G401 (cell line): Measurements from ENCODE around the gene DIAPH2. TPM values are rescaled to one million over a fixed set of nuclear protein-coding genes. Genes with fewer than 3 reads are reported as not detected.

Source experiments
- DNase-seq: peaks from one replicate; pipeline ENCODE4 v3.0.0-alpha.2; 2015; ENCODE audit warnings: low spot score
- in situ Hi-C: cut with HindIII; loops from 2 replicates; pipeline ENCODE4 v1.10.0; 2016; ENCODE audit warnings: low sequenced_read_pairs, mixed read lengths
- total RNA-seq: library from RNA; depleted of rRNA; stranded (reverse); fragments of >200 nt; shearing (Covaris generic); gene quantifications from 2 replicates; pipeline ENCODE4 v1.2.3, GENCODE V29; 2014

The DIAPH2 gene
- total RNA-seq, 1 experiment from 2014 or later, result 9.9 TPM

DNA sequence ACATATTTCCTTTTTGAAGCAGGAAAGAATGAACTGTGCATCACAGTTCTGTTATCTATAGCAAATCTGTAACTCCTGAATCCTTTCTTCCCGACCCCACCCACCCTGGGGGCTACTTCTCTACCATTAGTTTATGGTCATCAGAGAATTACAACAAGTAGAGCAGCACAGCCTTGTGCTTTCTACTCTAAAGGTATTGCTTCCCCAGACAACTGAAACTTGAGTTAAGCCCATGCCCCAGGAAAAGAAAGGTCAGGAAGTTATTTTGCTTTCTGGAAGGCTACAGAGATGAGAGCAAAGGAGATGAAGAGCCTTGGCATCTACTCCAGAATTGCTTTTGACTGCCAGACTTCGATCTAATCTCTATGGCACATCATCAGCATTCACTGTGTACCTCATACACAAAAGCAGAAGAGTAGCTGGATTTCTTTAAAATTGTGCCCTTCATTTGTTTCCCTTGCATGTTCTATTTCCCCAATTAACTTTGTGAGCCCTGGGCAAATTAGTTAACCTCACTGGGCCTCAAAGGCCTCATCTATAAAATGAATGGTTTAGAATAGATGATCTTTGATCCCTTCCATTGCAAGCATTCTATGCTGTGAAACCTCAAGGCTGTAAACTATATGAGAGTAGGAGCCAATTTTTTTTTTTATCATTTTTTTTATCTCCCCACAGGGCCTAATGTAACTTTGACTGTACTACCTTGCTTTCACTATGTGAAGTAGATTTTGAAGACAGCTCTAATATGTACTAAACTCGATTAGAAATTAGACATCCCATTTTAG is 794.7 kb downstream of the DIAPH2 start:
- DNase-seq, result no peak
- in situ Hi-C loops, result no loop called here

DNA sequence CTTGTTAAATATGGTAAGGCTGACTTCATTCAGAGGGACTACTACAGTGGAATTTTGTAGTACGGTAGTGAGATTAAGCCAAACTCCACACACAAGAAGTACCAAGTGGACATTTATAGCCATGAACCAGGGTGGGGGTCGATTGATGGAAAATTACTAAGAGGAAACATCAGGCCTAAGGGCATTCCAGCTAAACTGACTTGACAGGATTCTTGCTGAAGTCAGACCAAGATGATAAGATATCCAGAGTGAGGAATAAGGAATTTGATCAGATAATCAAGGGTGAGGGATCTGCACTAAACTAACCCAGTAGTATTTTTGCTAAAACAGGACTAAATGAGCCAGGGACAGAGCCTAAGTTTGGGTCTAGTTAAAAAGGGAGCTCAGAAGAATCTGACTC is 796.6 kb downstream of the DIAPH2 start:
- in situ Hi-C loops, result no loop called here
- DNase-seq, result no peak

DNA sequence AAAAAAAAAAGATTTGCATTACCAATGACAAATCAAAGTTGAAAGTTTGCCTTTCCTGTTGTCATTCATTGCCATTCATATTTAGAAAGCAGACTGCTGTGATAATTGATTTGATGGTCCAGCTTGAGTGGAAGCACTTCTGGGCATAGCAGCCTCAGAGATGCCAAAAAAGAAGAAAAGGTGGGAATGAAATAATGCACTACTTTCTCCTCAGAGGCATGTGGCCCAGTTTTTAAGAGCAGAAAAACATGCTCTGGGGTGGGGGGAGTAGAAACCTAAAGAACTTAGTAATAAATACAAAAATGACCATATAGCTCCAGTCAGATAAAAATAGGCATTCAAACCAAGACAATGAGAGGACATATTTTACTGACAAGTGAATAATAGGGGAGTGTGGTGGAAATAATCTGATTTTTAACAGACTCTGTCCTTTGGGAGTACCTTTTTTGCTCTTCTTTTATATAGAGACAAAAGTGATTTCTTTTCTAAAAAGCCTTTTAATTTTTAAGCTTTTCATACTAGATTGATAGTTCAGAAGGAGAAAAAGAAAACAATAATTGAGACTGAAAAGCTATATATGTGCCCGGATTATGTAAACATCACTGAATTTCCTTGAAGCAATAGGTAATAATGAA is 798.1 kb downstream of the DIAPH2 start:
- DNase-seq, result no peak
- in situ Hi-C loops, result no loop called here

DNA sequence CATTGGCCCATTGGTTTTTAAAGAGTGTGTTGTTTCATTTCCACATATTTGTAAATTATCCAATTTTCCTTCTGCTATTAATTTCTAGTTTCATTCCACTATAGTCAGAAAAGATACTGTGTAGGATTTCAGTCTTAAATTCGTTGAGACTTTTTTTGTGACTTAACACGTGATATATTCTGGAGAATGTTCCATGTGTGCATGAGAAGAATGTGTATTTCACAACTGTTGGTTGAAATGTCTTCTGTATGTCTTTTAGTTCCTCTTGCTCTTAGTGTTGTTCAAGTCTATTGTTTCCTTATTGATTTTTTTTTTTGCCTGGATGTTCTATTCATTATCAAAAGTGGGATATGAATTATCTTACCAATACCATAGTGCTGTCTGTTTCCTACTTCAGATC is 806.0 kb downstream of the DIAPH2 start:
- DNase-seq, result no peak
- in situ Hi-C loops, result no loop called here

- in situ Hi-C loops, result no loop called here
- DNase-seq, result no peak
Observed at GRCh38 chrX:97494756-97495372, 810.2 kb downstream of the DIAPH2 start.

DNA sequence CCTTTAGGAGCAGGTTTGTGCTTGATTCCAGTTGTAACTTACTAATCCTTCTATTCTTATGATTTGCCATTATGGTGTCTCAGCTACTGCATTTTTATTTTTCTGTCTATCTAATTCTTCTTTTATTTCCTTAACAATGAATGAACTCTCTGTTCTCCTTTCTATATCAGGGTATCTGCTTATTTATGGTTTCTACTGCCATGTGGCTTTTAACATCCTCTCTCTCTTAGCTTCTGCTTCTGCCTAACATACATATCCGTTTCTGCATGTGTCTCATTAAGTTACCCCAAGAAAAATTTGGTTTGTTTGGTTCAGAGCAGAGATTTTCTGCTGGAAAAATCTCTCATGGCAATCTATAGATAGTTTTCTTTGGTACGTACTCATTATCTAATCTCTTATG is 813.5 kb downstream of the DIAPH2 start:
- in situ Hi-C loops, result no loop called here
- DNase-seq, result no peak

DNA sequence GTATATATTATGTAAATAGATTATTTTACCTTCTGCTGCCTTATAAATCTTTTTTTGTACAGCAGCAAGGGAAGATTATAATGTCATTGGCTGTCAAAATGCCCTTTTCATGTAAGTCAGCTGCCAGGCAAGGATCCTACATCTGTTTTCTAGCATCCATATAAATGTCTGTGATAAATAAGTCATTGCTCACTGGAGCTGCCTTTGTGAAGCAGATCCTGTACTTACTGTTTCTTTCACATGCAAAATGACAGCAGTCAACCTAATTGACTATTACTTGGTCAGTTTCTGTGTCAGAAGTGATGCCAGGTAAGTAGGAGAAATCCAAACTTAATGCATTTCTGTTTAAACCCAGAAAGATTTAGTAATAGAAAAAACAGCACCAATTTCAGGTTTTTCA is 819.8 kb downstream of the DIAPH2 start:
- DNase-seq, result no peak
- in situ Hi-C loops, result no loop called here

DNA sequence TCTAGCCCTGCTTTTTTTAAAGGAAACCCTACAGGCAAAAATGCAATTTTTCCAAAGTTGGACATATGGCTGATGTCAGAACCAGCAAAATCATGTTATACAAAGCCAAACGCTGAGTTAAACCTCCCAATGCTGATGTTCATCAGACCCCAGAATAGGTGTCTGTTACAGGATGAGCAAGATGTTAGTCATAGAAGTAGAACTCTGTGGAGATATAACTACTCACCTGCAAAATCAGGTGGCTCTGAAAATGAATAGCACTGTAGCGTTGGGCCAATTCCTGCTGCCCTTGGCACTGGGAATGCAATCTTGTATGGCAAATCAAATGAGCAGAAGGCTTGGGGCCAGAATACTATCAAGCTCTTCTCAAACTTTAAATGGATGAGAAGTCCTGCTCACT is 833.1 kb downstream of the DIAPH2 start:
- DNase-seq, result no peak
- in situ Hi-C loops, result no loop called here

DNA sequence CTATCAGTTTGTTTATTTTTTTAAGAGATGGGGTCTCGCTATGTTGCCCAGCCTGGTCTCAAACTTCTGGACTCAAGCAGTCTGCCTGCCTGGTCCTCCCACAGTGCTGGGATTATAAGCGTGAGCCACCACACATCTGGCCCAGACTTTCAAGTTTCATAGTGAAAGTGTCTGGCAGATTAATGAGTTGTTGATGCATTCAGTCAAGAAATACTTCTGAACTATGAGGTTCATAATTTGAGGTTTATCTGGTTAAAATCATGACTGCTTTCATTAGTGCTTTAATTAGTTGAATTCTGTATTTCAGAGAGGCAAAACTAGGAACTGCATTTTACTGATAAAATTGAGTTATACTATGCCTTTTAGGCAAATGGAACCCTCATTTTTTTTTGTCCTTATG is 837.7 kb downstream of the DIAPH2 start:
- in situ Hi-C loops, result no loop called here
- DNase-seq, result no peak

- no peak for DNase-seq
- in situ Hi-C loops, result no loop called here
Observed at GRCh38 chrX:97524340-97524739, 839.7 kb downstream of the DIAPH2 start.

GRCh38 chrX:97524997-97525396 is 840.4 kb downstream of the DIAPH2 start:
- no peak for DNase-seq
- in situ Hi-C loops, result no loop called here

DNA sequence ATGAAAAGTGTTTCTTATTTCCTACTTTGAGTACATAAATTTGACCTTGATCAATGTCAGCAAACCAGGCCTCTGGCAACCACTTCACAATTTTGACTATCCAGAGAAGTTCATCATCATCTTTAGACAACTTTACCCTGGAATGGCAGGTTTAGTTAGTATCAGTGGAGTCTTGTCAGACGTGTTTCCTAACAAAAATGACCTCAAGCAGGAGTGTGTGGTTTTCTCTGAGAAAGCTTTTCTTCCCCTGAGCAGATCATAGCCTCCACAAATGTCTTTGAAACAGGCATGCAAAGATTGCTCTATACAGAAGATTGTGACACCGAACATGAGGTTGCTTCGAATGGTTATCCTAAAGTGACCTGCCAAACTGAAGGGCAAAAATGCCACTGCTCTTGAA is 841.3 kb downstream of the DIAPH2 start:
- in situ Hi-C loops, result no loop called here
- DNase-seq, result no peak

- no peak for DNase-seq
- in situ Hi-C loops, result no loop called here
Observed at GRCh38 chrX:97527725-97528124, 843.1 kb downstream of the DIAPH2 start.

DNA sequence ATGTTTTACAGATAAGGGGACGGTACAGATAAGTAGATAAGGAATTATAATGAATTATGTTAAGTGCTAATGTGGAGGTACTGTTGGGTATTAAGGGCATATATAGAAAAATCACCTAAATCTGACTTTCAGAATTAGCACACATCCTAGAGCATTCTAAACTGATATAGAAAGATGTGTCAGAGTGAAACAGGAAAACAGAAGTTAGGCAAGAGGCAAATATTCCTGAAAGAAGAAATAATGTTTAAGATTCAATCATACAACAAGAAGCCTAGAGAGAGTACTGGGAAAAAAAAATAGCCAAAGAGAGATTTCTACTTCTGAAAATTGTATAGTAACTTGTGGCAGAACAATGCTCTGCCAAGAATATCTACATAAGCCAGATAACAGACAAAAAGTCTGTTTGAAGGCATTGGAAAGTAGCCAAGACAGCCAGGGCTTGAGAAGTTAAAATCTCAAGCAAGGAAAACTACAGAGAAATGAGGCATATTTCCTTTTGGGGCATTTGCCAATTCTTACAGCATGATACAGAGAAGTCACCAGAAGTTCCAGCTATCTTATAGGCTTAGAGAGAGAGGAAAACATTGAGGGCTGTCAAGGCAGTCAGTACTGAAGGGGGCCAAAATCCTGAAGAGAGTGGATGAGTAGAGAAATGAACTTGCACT is 845.0 kb downstream of the DIAPH2 start:
- DNase-seq, result no peak
- in situ Hi-C loops, result no loop called here

GRCh38 chrX:97531825-97532224 is 847.2 kb downstream of the DIAPH2 start:
- DNase-seq, result no peak
- in situ Hi-C loops, result no loop called here

DNA sequence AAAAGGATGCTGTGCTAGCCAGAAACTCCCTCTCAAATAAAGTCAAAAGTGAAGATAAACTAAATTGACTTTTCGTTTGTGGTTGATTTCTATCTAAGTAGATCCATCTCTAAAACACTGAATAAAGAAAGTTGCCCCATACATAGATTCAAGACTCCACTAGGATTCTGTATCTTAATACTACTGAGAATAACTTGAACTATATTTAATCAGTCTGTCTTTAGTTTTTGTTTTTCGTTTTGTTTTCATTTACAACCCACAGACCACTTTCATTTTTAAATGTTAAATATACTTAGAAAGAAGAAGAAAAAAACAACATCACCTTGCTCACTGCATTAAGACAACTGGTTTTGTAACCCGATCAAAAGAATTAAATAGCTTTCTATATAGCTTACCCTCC is 854.1 kb downstream of the DIAPH2 start:
- DNase-seq, result no peak
- in situ Hi-C loops, result no loop called here

DNA sequence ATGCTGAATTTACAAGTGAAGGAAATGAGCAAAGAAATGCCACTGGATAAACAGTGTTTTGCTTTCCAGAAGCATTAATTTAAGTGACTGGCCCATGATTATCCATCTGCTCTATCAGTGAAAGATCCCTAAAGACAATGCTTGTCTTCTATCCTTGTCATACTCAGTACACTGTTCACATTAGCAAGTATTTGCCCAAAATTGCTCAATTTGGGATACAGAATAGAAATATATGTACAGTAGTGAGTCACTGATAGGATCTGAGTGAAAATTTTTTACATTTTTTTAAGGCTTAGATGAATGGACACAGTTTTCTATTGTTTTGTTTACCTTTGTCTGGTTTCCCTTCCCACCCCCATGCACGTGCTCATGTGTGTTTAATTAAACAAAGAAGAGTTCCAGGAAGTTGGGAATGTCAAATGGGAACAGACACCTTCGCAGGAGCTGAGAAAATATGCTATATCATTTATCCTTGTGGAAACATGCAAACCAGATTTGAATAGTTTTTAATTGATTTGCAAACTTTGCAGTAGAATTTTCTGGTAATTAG is 855.4 kb downstream of the DIAPH2 start:
- in situ Hi-C loops, result no loop called here

DNA sequence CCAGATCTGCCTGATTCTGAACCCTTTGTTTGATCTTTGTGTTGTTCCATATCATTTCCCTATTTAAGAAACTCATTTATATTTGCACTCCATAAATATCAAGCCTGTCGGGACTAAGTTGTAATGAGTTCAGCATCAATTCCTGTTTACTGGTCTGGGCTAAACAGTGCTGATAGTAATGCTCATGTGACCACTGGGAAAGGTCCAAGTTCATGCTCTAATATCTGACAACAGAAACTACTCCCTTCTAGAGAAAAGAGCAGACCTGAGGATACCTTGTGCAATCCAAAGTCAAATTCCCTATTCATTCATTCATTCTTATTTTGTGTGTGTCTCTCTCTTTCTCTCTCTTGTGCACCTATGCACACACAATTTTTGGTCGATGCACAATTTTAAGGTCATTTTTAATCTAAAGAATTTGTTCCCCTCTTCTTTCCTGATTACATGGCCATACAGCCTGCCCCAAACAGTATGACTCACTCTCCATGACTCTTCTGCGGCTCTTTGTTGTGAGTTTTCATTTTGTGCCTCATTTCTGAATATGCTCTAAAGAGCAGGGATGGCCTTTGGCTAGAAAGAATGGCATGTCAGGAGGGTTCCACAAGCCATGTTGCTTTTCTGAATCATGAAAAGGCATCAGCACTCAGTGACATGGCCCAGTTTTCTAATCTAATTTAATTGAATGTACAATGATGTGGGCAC is 863.4 kb downstream of the DIAPH2 start:
- DNase-seq, result no peak
- in situ Hi-C loops, result no loop called here

More for the DNA sequence above, 855.4 kb downstream of the DIAPH2 start:
- DNase-seq, result no peak

DNA sequence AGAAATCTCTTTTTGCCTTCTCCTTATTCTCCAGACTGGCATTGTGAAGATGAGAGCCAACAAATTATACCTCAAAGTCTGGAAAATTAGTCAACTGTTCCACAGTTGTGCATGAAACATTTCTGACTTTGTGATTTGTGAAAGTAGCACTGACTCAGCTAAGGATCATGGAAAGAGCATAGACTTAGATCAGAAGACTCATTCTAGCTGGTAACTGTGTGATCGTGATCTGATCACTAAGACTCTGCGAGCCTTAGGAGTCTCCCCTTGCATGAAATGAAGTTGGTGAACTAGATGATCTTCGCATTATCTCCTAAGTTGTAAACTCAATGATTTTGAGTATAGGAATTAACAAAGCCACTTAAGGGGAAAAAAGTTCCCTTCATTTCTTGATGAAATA is 867.2 kb downstream of the DIAPH2 start:
- no peak for DNase-seq
- in situ Hi-C loops, result no loop called here
